Ishikawa (cell line): ENCODE results near the gene ITPR2.

ENCODE experiments used
- CREB1 ChIP-seq: IDR thresholded peaks from 2 replicates; pipeline ENCODE4 v1.6.1; 2012; ENCODE audit warnings: low read depth
- EP300 ChIP-seq: IDR thresholded peaks from 2 replicates; pipeline ENCODE4 v1.6.1; 2012; ENCODE audit warnings: borderline replicate concordance

- TF ChIP-seq EP300 (no peak), CREB1 (no peak)
Measured at GRCh38 chr12:26380897-26381296, 452.1 kb downstream of the ITPR2 start.
